ENCODE results near the gene ATG4B. TPM values are rescaled to one million over a fixed set of nuclear protein-coding genes. Genes with fewer than 3 reads are reported as not detected.

ATG4B gene
- total and polyA plus RNA-seq, 2 of the 4 experiments (the other 2 are of a cell fraction), result 113 to 146 TPM

GRCh38 chr2:241689306-241689705, 51.8 kb downstream of the ATG4B start:
- peaks cover 25% of the 10 kb centered on the region for H3K36me3 ChIP-seq (ENCODE audit: control insufficient read depth, insufficient read depth, low read length)
- no peak overlapping the region for H3K4me3 ChIP-seq (ENCODE audit: insufficient read depth, low read depth, low read length)
- dilution Hi-C loops (cut with HindIII; ENCODE audit: low sequenced_read_pairs, unreplicated experiment) (no loop called here), intact Hi-C loops (cut with micrococcal nuclease) (no loop called here), in situ Hi-C loops (cut with MboI; ENCODE audit: low sequenced_read_pairs) (no loop called here)
- no peaks in the 10 kb centered on the region for H4K20me1 ChIP-seq (ENCODE audit: insufficient read depth, low read length)
- no peak overlapping the region for H4K5ac ChIP-seq (ENCODE audit: low read depth, low read length)
- H3K27ac ChIP-seq (ENCODE audit: insufficient read depth, low read length), result no peak overlapping the region
- H3K18ac ChIP-seq (ENCODE audit: low read depth, low read length), result no peak overlapping the region
- 93% methylated on average over 3 of the region's 10 CpGs; no CpG with 5 or more reads in 1 of the 2 experiments for WGBS, 2 experiments (ENCODE audit: extremely low coverage in 2 of 2, insufficient read length in 1 of 2)
- TF ChIP-seq MAZ (IDR thresholded peaks at IDR 0.05; ENCODE audit: borderline replicate concordance, low read depth, low read length) (no peak), POLR2A (IDR thresholded peaks at IDR 0.05; ENCODE audit: low read depth, low read length) (no peak), CTCF (conservative IDR thresholded peaks at IDR 0.05; ENCODE audit: low read depth, low read length) (no peak), RCOR1 (IDR thresholded peaks at IDR 0.05; ENCODE audit: insufficient replicate concordance, low read length) (no peak), RAD21 (IDR thresholded peaks at IDR 0.05; ENCODE audit: low read length) (no peak), FOS (IDR thresholded peaks at IDR 0.05; ENCODE audit: low read depth, low read length) (no peak), BHLHE40 (IDR thresholded peaks at IDR 0.05; ENCODE audit: low read depth, low read length) (no peak), CEBPB (IDR thresholded peaks at IDR 0.05; ENCODE audit: low read depth, low read length) (no peak), CHD1 (IDR thresholded peaks at IDR 0.05; ENCODE audit: low read depth, low read length) (no peak), USF2 (IDR thresholded peaks at IDR 0.05; ENCODE audit: low read depth, low read length) (no peak), NFE2L2 (IDR thresholded peaks at IDR 0.05; ENCODE audit: low read depth, low read length) (no peak)
- no peaks in the 10 kb centered on the region for H3K27me3 ChIP-seq (ENCODE audit: control insufficient read depth, insufficient read depth, low read length)
- H3K14ac ChIP-seq (replicated peaks; ENCODE audit: low read depth, low read length), result no peak overlapping the region
- no peak overlapping the region; the same call in 2 of the 3 replicates for H2BK15ac ChIP-seq (ENCODE audit: low read depth, low read length)
- H3K9ac ChIP-seq (ENCODE audit: low read depth, low read length), result no peak overlapping the region
- H3K4ac ChIP-seq (ENCODE audit: low read depth, low read length), result no peak overlapping the region
- H4K91ac ChIP-seq (ENCODE audit: insufficient read depth, low read depth, low read length), result no peak overlapping the region
- no peak overlapping the region for H4K8ac ChIP-seq (ENCODE audit: low read depth in 2 of 2, low read length in 2 of 2)
- no peak overlapping the region for H2BK5ac ChIP-seq (ENCODE audit: low read depth, low read length, poor library complexity, severe bottlenecking)
- no peak overlapping the region for H3K56ac ChIP-seq (ENCODE audit: extremely low read depth, insufficient read depth, low read length)
- ATAC-seq (ENCODE audit: low read depth), result no peak
- peak overlapping the region; percentile 35 for H3K23ac ChIP-seq (ENCODE audit: low read depth, low read length)
- no peak overlapping the region for H2BK20ac ChIP-seq (ENCODE audit: low read depth, low read length)
- peak overlapping the region; percentile 76 for H2AK9ac ChIP-seq (replicated peaks; ENCODE audit: low read depth, low read length, poor library complexity)
- no peak overlapping the region for H2BK120ac ChIP-seq (ENCODE audit: low read depth, low read length)
- CTCF ChIA-PET, result interaction anchor here (0.7 to 1.2 kb wide), 2 partner anchors 13 to 540 kb away, joined by 3 read pairs; partner anchors contain the start of gene ING5
- H2AK5ac ChIP-seq (ENCODE audit: low read depth, low read length), result 0 out of 2 replicates have a peak overlapping the region, but pooled peaks have one; percentile 59
- BruUV-seq (replicated peaks), result no TSS peak
- H3K9me1 ChIP-seq (ENCODE audit: insufficient read depth, low read length), result peaks cover 16% of the 10 kb centered on the region
- no peak overlapping the region for H3K4me2 ChIP-seq (ENCODE audit: low read depth, low read length)
- no peaks in the 10 kb centered on the region for H3K9me3 ChIP-seq (ENCODE audit: control insufficient read depth, insufficient read depth, low read length)
- H3K79me1 ChIP-seq (ENCODE audit: low read depth in 1 of 2, low read length in 2 of 2), result peaks cover 39 to 67% of the 10 kb centered on the region in 2 experiments
- no peak overlapping the region for H2AFZ ChIP-seq (replicated peaks; ENCODE audit: low read length, poor library complexity)
- POLR2A ChIA-PET (ENCODE audit: unreplicated experiment), result interaction anchor here (0.7 kb wide), 1 partner anchor 31 kb away, joined by 3 read pairs; no protein-coding TSS in a partner anchor
- H3K4me1 ChIP-seq (ENCODE audit: control insufficient read depth, insufficient read depth, low read length), result peaks cover 5% of the 10 kb centered on the region; the same call in 1 of the 2 replicates
- DNase-seq, result no peak
